Subcutaneous adipose tissue (tissue), 4 donors: ENCODE measurements around the gene KCTD17. TPM values are rescaled to one million over a fixed set of nuclear protein-coding genes. Genes with fewer than 3 reads are reported as not detected.

Source experiments
- total RNA-seq, 4 donors: library from RNA; depleted of rRNA; stranded (reverse); fragments of >200 nt; gene quantifications; one replicate each; pipeline ENCODE4 v1.1.0, GENCODE V29; 2016
- TF ChIP-seq, protein P1 (sequence below): fragments of 450-650 bp; IDR thresholded peaks from one replicate; pipeline ENCODE4 v1.5.1; 2016; ENCODE audit warnings: low read depth, mild to moderate bottlenecking, control low read depth, antibody characterized with exemption, moderate library complexity

Gene KCTD17
- total RNA-seq, 4 donors from 2014 or later = 2.9 to 8.9 (median 8.4) TPM

DNA sequence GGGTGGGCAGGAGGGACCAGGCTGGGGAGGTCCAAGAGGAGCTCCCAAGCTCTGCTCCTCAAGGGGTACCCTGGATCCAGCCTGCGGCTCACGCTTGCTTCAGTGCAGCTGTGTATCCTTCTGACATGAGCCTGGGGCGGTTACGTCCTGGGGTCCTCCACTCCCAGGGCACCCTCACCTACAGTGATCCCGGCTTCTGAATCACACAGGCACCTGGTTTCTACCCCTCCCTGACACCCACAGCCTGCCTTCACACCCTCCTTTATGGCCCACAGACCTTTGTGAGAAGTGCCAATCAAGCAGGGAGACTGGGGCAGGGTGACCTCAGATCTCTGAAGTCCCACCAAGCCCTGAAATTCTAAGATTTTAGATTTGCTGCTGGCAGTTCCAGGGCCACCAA lies 30.5 kb upstream of the KCTD17 start:
- TF ChIP-seq, protein P1, sequence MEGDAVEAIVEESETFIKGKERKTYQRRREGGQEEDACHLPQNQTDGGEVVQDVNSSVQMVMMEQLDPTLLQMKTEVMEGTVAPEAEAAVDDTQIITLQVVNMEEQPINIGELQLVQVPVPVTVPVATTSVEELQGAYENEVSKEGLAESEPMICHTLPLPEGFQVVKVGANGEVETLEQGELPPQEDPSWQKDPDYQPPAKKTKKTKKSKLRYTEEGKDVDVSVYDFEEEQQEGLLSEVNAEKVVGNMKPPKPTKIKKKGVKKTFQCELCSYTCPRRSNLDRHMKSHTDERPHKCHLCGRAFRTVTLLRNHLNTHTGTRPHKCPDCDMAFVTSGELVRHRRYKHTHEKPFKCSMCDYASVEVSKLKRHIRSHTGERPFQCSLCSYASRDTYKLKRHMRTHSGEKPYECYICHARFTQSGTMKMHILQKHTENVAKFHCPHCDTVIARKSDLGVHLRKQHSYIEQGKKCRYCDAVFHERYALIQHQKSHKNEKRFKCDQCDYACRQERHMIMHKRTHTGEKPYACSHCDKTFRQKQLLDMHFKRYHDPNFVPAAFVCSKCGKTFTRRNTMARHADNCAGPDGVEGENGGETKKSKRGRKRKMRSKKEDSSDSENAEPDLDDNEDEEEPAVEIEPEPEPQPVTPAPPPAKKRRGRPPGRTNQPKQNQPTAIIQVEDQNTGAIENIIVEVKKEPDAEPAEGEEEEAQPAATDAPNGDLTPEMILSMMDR = no peak

DNA sequence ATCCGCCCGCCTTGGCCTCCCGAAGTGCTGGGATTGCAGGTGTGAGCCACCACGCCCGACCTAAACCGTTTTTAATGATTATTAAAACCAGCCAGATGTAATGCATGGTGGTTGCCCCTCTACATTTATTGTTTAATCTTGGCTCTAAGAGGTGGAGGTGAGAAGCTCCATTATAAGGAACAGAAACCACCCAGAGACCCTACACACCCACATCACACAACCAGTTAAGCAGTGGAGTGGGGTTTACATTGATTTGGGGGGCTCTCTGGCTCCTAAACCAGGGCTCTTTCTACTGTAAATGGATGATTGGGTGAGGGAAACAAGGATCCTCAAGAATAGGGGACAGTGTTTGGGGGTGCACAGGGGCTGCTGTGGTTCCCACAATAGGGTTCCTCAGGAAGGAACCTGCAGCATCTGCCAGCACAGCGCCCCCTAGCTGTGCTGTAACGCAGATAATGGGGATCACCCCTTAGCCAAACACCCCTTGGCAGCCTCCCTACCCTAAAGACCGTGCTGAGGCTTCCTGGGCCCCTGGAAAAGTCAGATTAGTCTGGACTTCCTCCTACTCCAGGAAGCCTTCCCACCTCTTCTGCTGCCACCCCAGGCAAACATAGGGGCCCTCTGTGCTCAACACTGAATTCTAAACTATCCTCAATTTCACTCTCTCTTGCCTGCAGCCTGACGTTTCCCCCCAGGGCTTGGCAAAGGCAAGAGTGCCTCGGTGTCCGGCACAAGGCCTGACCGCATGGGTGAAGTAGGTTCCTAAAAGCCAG lies 29.6 kb upstream of the KCTD17 start:
- TF ChIP-seq, protein P1 = no peak

DNA sequence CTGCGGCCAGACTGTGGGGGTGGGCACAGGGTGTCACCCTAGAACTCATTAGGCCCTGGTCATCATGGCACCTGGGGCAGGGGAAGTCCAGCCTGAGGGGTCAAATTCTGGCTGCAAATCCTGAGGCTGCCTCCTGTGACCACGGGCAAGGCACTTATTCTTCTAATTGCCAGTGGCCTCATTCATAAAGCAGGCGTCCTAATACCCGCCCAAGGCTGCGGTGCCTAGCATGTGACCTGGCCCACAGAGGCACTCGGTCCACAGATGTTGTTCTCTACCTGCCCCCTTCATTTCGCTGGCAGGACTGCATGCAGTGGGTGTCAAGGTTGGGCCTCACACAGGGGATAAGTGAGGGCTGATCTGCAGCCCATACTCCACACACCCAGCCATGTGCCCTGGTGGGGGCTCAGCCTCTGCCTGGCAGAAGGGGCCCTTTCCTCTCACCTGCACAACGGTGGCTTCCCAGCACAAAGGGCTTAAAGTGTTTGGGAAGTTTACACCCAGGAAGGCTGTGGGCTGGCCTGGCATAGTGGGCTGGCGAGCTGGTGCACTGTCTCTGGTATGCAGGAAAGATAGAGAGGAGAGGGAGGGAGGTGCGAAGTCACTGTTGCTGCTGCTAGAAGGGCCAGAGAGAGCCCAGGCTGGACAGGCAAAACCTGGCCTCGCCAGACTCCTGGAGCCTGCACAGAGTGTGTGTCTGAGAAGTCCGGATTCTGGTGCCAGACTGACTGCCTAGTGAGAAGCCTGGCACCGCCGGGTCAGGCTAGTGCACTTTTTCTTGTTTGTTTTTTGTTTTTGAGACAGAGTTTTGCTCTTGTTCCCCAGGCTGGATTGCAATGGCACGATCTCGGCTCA lies 28.8 kb upstream of the KCTD17 start:
- TF ChIP-seq, protein P1 = no peak

DNA sequence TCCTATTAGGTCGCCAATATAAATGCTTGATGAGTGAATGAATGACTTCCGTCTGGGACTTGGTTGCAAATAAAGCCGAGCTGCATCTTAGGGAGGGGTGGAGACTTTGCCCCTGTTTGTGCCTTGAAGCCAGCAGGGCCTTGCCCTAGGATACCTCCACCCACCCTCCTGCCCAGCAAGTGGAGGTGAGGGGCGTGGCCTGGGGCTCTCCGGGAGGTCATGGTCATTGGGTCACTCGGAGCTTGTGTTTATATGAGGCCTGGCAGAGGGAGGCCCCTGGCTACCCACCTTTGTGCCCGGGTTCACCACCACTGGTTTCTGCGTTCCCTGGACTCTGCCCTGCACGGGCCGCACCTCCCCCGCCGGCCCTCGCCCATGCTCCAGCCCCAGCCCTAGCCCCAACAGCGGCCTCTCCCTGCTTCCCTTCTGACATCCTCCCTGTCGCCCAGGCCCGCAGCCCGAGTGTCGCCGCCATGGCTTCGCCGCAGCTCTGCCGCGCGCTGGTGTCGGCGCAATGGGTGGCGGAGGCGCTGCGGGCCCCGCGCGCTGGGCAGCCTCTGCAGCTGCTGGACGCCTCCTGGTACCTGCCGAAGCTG lies 27.7 kb upstream of the KCTD17 start:
- TF ChIP-seq, protein P1 = no peak

GRCh38 chr22:37024339-37025157 lies 27.0 kb upstream of the KCTD17 start:
- TF ChIP-seq, protein P1 = no peak

GRCh38 chr22:37025500-37026070 lies 26.0 kb upstream of the KCTD17 start:
- TF ChIP-seq, protein P1 = no peak
